Ovary (tissue), 9 donors: ENCODE measurements around the gene NHS. TPM values are rescaled to one million over a fixed set of nuclear protein-coding genes. Genes with fewer than 3 reads are reported as not detected.

Source experiments
- DNase-seq, 5 donors: peaks; one replicate each; pipeline ENCODE4 v3.0.0-alpha.2; 2019 to 2020
- H3K27ac ChIP-seq, 2 donors: fragments of 200-600 bp; one replicate each; pipeline versions ENCODE4 v1.5.1 to v1.8.0; 2019 to 2022
- H3K27me3 ChIP-seq: fragments of 200-600 bp; one replicate; pipeline ENCODE4 v1.8.0; 2022
- H3K36me3 ChIP-seq: fragments of 200-600 bp; sonication (generic); one replicate; pipeline ENCODE4 v1.5.1; 2019
- H3K4me1 ChIP-seq: one replicate; pipeline ENCODE4 v1.8.1; 2013; ENCODE audit warnings: mild to moderate bottlenecking, moderate library complexity; ENCODE audit not compliant: insufficient read depth
- H3K4me3 ChIP-seq: fragments of 200-600 bp; sonication (generic); one replicate; pipeline ENCODE4 v1.5.1; 2017
- H3K9me3 ChIP-seq, 2 donors: fragments of 200-600 bp in 1 of 2; sonication (generic) in 1 of 2; one replicate each; pipeline versions ENCODE4 v1.5.1 to v1.8.1; 2013 to 2019; ENCODE audit warnings: mild to moderate bottlenecking in 1 of 2, moderate library complexity in 1 of 2
- CTCF ChIP-seq, 3 donors: fragments of 450-650 bp in 2 of 3; fragments of 200-600 bp in 1 of 3; IDR thresholded peaks; one replicate each; pipeline versions ENCODE4 v1.5.1 to v1.8.0; 2016 to 2022; ENCODE audit warnings: antibody characterized with exemption in 3 of 3, mild to moderate bottlenecking in 1 of 3
- EP300 ChIP-seq: sonication (generic); formaldehyde crosslinking; IDR thresholded peaks from one replicate; pipeline ENCODE4 v1.6.1; 2017; ENCODE audit warnings: antibody characterized with exemption
- POLR2A ChIP-seq: fragments of 450-650 bp; IDR thresholded peaks from one replicate; pipeline ENCODE4 v1.6.1; 2017; ENCODE audit warnings: antibody characterized with exemption, mild to moderate bottlenecking, moderate library complexity
- WGBS, 3 donors: extraction: QIAGEN DNeasy Blood & Tissue Kit in 1 of 3; methylation state at CpG; one replicate each; pipeline versions ENCODE4 v1.1.5 to v1.1.7; 2013 to 2017; 5-methylcytosine and 5-hydroxymethylcytosine counted together
- intact Hi-C, 4 donors: fragments of 100-400 bp; cut with DNase I; formaldehyde crosslinking; loops; one replicate each; pipeline versions ENCODE4 v1.11.0 to v1.15.1; 2022 to 2023
- polyA plus RNA-seq, 2 donors: library from polyadenylated mRNA; stranded (reverse); fragments of 200-250 nt in 1 of 2; fragments of 350-450 nt in 1 of 2; fragmentation: Illumina TruSeq in 1 of 2; extraction: RNeasy Lipid Tissue Mini Kit (QIAGEN cat#74804) in 1 of 2; gene quantifications; one replicate each; pipeline ENCODE4 v1.2.3, GENCODE V29; 2013 to 2014
- total RNA-seq, 7 donors: library from RNA; depleted of rRNA in 2 of 7; stranded (reverse); fragments of >200 nt in 2 of 7; fragmentation: NEBNext Ultra II Directional in 3 of 7; extraction: Animal tissue kit (Norgen Biotek cat#: 25700) in 3 of 7; gene quantifications; one replicate each; pipeline versions ENCODE4 v1.1.0 to v1.2.4, GENCODE V29; 2016 to 2023
- donor health status: DM: no; HTN: no; CAD: no; lungs with moderate emphysema.
- donor health status: DM: no; HTN: no; CAD: no.
- donor health status: Bipolar disorder and iron deficiency.
- donor health status: DM: yes; HTN: yes; CAD: no.
- donor health status: DM: no; HTN: no; CAD: no.
- donor health status: DM: yes; HTN: yes; CAD: no.

The NHS gene
- total and polyA plus RNA-seq, 9 donors: 2.3 to 9.5 (median 6.7) TPM

GRCh38 chrX:17585006-17585405, 210.0 kb downstream of the NHS start:
- intact Hi-C loops: no loop called here
- no peak for TF ChIP-seq POLR2A
- no peak for TF ChIP-seq EP300
- TF ChIP-seq CTCF (IDR thresholded peaks at IDR 0.05): no peak
- no peak for DNase-seq
- WGBS, 3 donors: 72 to 83% (median 80%) methylated on average over 3 of the region's 3 CpGs
- H3K9me3 ChIP-seq: no peaks in the 10 kb centered on the region
- H3K4me3 ChIP-seq: no peak overlapping the region
- no peaks in the 10 kb centered on the region for H3K36me3 ChIP-seq
- H3K4me1 ChIP-seq: peaks cover 3% of the 10 kb centered on the region
- no peaks in the 10 kb centered on the region for H3K27me3 ChIP-seq
- no peak overlapping the region for H3K27ac ChIP-seq

GRCh38 chrX:17587366-17587765, 212.4 kb downstream of the NHS start:
- TF ChIP-seq POLR2A: no peak
- H3K4me3 ChIP-seq: no peak overlapping the region
- H3K27me3 ChIP-seq: no peaks in the 10 kb centered on the region
- H3K36me3 ChIP-seq: no peaks in the 10 kb centered on the region
- H3K27ac ChIP-seq: no peak overlapping the region
- no peaks in the 10 kb centered on the region for H3K9me3 ChIP-seq
- peaks cover 2% of the 10 kb centered on the region for H3K4me1 ChIP-seq
- 69 to 79% (median 78%) methylated on average over 6 of the region's 6 CpGs for WGBS, 3 donors
- DNase-seq: no peak
- intact Hi-C loops: no loop called here

- no peak for TF ChIP-seq POLR2A
- TF ChIP-seq CTCF (IDR thresholded peaks at IDR 0.05): no peak
- TF ChIP-seq EP300: no peak
- Histone ChIP-seq H3K27ac (no peak overlapping the region), H3K36me3 (no peaks in the 10 kb centered on the region), H3K27me3 (no peaks in the 10 kb centered on the region), H3K9me3 (no peaks in the 10 kb centered on the region), H3K4me3 (no peak overlapping the region), H3K4me1 (peaks cover 3% of the 10 kb centered on the region)
- DNase-seq: no peak
- WGBS, 3 donors: 62 to 69% (median 65%) methylated on average over 3 of the region's 3 CpGs
- intact Hi-C loops: no loop called here
These were observed 213.3 kb downstream of the NHS start for GRCh38 chrX:17588303-17588702.

GRCh38 chrX:17590892-17591740, 216.1 kb downstream of the NHS start:
- no peaks in the 10 kb centered on the region for H3K27me3 ChIP-seq
- H3K9me3 ChIP-seq: no peaks in the 10 kb centered on the region
- H3K27ac ChIP-seq: peak overlapping the region in 1 of 2 donors; percentile 1
- DNase-seq: peak; percentile 49 to 73 (median 60)
- 28 to 36% (median 31%) methylated on average over 9 of the region's 9 CpGs for WGBS, 3 donors
- no peak overlapping the region for H3K4me3 ChIP-seq
- intact Hi-C loops: loop anchor here in 2 of 4 donors (2.0 to 10.0 kb wide), 4 partner anchors 214 to 349 kb away; partner anchors contain the start of gene NHS (in 1 of the 2)
- TF ChIP-seq CTCF (IDR thresholded peaks at IDR 0.05): peak; percentile 29 to 65 (median 56)
- no peak for TF ChIP-seq POLR2A
- TF ChIP-seq EP300: no peak
- peaks cover 3% of the 10 kb centered on the region for H3K4me1 ChIP-seq
- no peaks in the 10 kb centered on the region for H3K36me3 ChIP-seq

GRCh38 chrX:17591741-17592110, 216.7 kb downstream of the NHS start:
- Histone ChIP-seq H3K36me3 (no peaks in the 10 kb centered on the region), H3K27ac (peak overlapping the region in 1 of 2 donors; percentile 1), H3K4me3 (no peak overlapping the region), H3K9me3 (no peaks in the 10 kb centered on the region), H3K4me1 (peaks cover 3% of the 10 kb centered on the region), H3K27me3 (no peaks in the 10 kb centered on the region)
- DNase-seq: peak in 2 of 5 donors; percentile 16 to 27
- intact Hi-C loops: loop anchor here in 2 of 4 donors (2.0 to 10.0 kb wide), 4 partner anchors 215 to 349 kb away; partner anchors contain the start of gene NHS (in 1 of the 2)
- TF ChIP-seq CTCF (IDR thresholded peaks at IDR 0.05) (no peak), POLR2A (no peak), EP300 (no peak)
- WGBS, 3 donors: 36 to 42% (median 37%) methylated on average over 4 of the region's 4 CpGs
